T-helper 1 cell treated with Interleukin-12 subunit alpha and Interleukin-12 subunit beta and Interleukin-4 antibody, amounts not matched to agents 30 μg/mL and 1 μg/mL, for 36 hours (primary cell): Measurements from ENCODE around the gene ADGRL3.

Source experiments
- H3K27ac Mint-ChIP-seq: one replicate; pipeline ENCODE4 v1.8.0; 2021; ENCODE audit warnings: mild to moderate bottlenecking, mixed read lengths
- H3K27me3 Mint-ChIP-seq: one replicate; pipeline ENCODE4 v1.8.0; 2021; ENCODE audit warnings: low read depth, mixed read lengths
- H3K36me3 Mint-ChIP-seq: one replicate; pipeline ENCODE4 v1.8.0; 2021; ENCODE audit warnings: low read depth, mixed read lengths
- H3K4me1 Mint-ChIP-seq: one replicate; pipeline ENCODE4 v1.8.0; 2021; ENCODE audit warnings: low read depth, mixed read lengths
- H3K4me3 Mint-ChIP-seq: one replicate; pipeline ENCODE4 v1.8.0; 2021; ENCODE audit warnings: mild to moderate bottlenecking, moderate library complexity, mixed read lengths
- H3K9me3 Mint-ChIP-seq: one replicate; pipeline ENCODE4 v1.8.0; 2021; ENCODE audit warnings: mixed read lengths

ADGRL3 gene

DNA sequence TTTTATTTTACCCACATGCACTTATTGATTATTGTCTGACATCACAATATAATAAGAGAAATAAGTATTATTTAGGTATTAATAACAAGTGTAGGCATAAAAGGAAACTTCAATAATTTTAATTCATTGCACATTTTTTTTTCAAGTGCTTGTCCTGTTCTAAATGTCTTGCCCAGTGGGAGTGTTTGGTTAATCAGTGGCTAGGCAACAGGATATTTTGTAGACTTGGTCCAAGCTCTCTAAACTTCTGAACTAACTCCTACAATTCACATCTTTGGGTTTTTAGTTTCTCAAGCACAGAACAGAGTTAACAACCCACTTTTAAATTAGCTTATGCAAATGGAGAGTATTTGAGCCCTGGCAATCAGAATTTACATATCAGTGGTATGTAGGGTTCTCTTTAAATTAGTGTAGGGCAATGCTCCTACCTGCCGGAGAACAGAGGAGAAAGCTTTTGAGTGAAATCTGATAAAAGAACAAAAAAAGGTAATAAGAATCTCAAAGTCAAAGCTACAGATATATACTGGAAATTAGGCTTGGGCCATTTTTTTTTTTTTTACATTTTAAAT is 353.5 kb downstream of the ADGRL3 start:
- no peak overlapping the region for H3K27ac Mint-ChIP-seq
- no peaks in the 10 kb centered on the region for H3K27me3 Mint-ChIP-seq
- no peaks in the 10 kb centered on the region for H3K9me3 Mint-ChIP-seq
- H3K4me1 Mint-ChIP-seq = no peaks in the 10 kb centered on the region
- no peaks in the 10 kb centered on the region for H3K36me3 Mint-ChIP-seq
- no peak overlapping the region for H3K4me3 Mint-ChIP-seq

DNA sequence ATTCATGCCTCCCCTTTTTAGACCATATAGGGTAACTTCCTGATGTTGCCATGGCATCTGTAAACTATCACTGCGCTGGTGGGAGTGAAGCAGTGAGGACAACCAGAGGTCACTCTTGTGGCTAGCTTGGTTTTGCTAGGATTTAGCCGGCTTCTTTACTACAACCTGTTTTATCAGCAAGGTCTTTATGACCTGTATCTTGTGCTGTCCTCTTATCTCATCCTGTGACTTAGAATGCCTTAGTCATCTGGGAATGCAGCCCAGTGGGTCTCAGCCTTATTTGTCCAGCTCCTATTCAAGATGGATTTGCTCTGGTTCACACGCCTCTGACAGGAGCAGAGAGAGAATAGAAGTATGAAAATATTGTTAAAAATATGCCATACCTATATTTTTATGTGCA is 355.7 kb downstream of the ADGRL3 start:
- Mint-ChIP-seq H3K4me1 (no peaks in the 10 kb centered on the region), H3K9me3 (no peaks in the 10 kb centered on the region), H3K4me3 (no peak overlapping the region), H3K27ac (no peak overlapping the region), H3K36me3 (no peaks in the 10 kb centered on the region), H3K27me3 (no peaks in the 10 kb centered on the region)

DNA sequence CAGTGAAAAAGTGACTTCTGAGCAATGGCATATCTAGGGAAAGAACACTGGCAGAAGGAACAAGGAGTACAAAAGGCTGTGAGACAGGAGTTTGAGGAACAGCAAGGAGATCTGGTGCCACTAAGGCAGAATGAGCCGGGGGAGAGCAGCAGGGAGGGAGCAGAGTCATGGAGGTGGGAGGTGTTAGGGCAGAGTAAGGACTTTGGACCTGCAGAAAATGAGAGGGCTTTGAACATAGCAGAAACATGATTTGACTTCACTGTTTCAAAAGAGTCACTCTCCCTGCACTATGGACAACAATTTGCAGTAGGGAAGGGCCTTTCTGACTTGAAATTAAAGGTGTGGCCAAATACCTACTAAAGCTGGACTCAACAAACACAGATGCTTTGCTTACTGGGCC is 356.2 kb downstream of the ADGRL3 start:
- Mint-ChIP-seq H3K36me3 (no peaks in the 10 kb centered on the region), H3K9me3 (no peaks in the 10 kb centered on the region), H3K4me3 (no peak overlapping the region), H3K27me3 (no peaks in the 10 kb centered on the region), H3K4me1 (no peaks in the 10 kb centered on the region), H3K27ac (no peak overlapping the region)

DNA sequence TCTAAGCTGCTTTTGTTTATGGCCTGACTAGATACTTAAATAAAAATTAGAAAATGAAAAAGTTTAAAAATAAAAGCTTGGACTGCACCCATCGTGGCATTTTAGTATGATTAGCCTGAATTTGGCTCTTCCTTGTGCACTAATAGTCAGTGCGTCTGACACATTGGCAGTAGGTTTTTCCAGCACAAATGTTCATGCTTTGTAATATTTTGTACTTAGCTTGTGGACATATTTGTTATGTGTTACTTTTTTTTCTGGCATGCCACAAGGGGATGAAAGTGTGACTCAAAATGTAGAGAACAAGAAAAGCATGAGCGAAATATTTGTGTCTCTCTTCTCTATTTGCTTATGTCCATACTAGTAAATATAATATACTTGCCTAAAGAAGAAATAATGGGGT is 359.3 kb downstream of the ADGRL3 start:
- no peak overlapping the region for H3K4me3 Mint-ChIP-seq
- no peaks in the 10 kb centered on the region for H3K9me3 Mint-ChIP-seq
- H3K4me1 Mint-ChIP-seq = no peaks in the 10 kb centered on the region
- H3K27me3 Mint-ChIP-seq = no peaks in the 10 kb centered on the region
- no peak overlapping the region for H3K27ac Mint-ChIP-seq
- H3K36me3 Mint-ChIP-seq = no peaks in the 10 kb centered on the region

DNA sequence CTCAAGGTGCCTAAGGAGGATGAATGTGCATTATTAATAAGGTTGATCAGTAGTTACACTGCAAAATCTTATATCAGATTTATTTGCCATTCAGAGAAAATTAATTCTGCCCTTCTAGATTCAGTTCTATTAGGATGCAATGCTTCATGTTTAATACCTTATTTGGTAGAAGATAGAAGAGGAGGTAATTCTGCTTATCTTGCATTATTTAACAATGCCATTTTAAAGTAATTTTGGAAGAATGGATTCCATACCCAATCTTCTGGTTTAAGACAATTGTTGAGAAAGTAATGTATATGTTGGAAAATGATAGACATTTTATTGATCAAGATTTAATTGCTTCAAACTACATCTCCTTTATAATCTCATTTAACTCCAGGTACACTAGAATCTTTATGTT is 360.9 kb downstream of the ADGRL3 start:
- H3K4me1 Mint-ChIP-seq = no peaks in the 10 kb centered on the region
- no peaks in the 10 kb centered on the region for H3K36me3 Mint-ChIP-seq
- H3K9me3 Mint-ChIP-seq = no peaks in the 10 kb centered on the region
- no peak overlapping the region for H3K4me3 Mint-ChIP-seq
- no peaks in the 10 kb centered on the region for H3K27me3 Mint-ChIP-seq
- H3K27ac Mint-ChIP-seq = no peak overlapping the region

DNA sequence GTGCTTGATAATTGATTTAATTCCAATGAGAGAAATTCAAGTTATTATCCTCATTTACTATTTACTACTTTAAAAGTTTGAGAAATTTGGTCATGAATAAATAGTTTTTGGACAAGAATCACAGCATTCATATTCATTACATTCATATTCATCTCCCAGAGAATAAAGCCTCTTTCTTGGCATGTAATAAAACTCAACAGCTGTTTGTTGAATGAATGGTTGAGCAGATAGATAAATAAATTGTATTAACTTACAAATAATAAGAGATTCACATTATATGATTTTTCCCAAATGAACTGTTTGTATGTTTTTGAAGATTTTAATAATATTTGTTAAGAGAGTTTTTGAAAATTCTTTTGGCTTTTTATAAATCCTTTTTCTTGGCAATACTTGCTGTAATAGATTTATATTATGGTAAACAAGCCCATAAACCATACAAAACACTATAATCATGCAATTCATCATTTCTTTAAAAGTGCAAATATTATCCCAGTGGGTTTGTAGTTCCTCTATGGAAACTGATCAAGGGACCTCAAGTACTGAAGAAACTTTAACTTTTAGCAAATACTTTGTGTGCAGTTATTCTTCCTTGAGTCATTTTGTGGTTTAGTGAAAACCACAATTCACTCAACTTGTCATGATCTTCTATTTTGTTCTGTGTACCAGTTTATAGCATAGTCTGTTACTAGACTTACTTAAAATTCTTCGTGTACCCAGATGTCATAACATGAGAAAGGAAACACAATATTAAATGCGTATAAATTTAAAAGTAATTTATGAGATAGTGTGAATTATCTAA is 371.8 kb downstream of the ADGRL3 start:
- Mint-ChIP-seq H3K9me3 (no peaks in the 10 kb centered on the region), H3K36me3 (no peaks in the 10 kb centered on the region), H3K27ac (no peak overlapping the region), H3K27me3 (no peaks in the 10 kb centered on the region), H3K4me1 (no peaks in the 10 kb centered on the region), H3K4me3 (no peak overlapping the region)

DNA sequence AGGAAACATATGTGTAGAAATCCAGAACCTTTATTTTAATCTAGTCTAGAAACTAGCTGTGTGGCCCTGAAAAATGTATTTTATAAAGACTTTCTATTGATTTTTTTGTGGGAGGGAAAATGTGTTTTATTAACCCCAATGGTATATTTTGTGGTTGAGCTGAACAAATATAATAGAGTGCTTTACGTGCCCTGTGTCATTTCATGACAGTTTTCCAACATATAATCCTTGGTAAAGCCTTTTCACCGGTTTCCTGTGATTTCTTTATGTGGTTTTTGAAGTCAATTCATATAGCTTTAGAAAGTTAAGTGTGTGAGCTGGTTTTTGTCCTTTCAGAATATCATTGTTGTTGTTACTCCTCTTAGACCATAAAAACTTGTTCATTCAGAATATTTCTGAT is 375.7 kb downstream of the ADGRL3 start:
- Mint-ChIP-seq H3K4me3 (no peak overlapping the region), H3K4me1 (no peaks in the 10 kb centered on the region), H3K36me3 (no peaks in the 10 kb centered on the region), H3K27ac (no peak overlapping the region), H3K9me3 (no peaks in the 10 kb centered on the region), H3K27me3 (no peaks in the 10 kb centered on the region)

DNA sequence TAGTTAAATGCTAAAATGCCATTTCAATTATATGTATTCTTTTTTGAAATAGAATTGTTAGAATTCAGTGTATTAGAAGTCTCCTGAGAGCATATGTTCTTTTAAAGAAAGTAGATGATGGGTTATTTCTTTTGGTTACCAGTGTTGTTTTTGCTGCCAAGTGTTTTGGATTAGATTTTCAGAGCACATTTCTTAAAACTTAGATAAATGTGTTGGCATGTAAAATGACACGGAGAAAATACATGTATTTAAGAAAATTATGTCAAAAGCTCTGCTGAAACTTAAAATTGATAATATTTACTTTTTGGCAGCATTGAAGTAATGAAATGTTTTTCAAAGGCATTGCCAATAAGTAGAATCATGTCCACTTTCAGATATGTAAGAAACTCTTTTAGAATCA is 379.7 kb downstream of the ADGRL3 start:
- Mint-ChIP-seq H3K27ac (no peak overlapping the region), H3K9me3 (peaks cover 5% of the 10 kb centered on the region), H3K27me3 (no peaks in the 10 kb centered on the region), H3K4me3 (no peak overlapping the region), H3K36me3 (no peaks in the 10 kb centered on the region), H3K4me1 (no peaks in the 10 kb centered on the region)

DNA sequence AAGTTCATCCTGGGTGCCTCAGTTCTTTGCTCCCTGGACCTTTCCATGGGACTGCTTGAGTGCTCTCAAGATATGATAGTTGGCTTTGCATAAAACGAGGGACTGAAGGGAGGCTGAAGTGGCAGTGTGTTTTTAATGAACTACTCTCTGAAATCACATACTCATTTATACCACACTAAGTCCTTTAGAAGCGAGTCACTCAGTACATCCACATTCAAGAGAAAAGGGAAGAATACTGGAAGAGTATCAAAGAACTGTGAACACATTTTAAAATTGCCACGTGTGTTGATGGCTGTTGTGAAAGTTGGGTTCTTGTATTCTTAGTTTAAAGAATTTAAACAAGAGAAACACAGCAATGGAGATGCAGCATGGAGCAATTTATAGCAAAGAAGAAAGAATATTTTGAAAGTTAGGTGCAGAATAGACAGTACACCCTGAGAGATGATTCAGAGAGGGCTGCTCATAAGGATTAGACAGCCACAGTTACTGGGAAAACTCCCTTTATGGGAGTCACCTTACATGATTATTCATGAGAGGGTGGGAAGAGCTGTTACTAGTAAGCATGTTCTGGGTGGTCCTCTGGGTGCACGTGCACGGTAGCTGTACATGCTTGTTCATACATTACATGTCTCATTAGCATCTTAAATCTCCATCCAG is 380.7 kb downstream of the ADGRL3 start:
- no peaks in the 10 kb centered on the region for H3K27me3 Mint-ChIP-seq
- no peak overlapping the region for H3K27ac Mint-ChIP-seq
- no peaks in the 10 kb centered on the region for H3K36me3 Mint-ChIP-seq
- H3K4me1 Mint-ChIP-seq = no peaks in the 10 kb centered on the region
- H3K4me3 Mint-ChIP-seq = no peak overlapping the region
- H3K9me3 Mint-ChIP-seq = peaks cover 8% of the 10 kb centered on the region

DNA sequence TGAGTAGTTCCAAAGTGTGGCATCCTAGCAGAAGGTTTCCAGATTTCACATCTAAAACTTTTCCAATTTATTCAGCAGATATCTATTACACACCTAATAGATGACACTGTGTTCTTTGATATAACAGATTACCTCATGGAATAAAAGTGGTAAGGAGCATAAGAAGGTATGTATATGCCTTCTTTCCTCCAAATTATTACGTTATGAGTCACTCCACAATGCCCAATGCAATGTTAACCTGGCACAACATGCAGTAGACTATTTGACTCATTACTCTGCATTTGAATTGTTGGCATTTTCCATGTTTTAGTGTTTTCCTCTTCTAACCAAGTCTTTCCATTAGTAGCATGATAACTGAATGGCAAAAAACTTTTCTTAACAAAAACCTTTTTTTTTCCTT is 383.6 kb downstream of the ADGRL3 start:
- Mint-ChIP-seq H3K36me3 (no peaks in the 10 kb centered on the region), H3K4me3 (no peak overlapping the region), H3K27me3 (no peaks in the 10 kb centered on the region), H3K4me1 (no peaks in the 10 kb centered on the region), H3K27ac (no peak overlapping the region), H3K9me3 (peaks cover 8% of the 10 kb centered on the region)

DNA sequence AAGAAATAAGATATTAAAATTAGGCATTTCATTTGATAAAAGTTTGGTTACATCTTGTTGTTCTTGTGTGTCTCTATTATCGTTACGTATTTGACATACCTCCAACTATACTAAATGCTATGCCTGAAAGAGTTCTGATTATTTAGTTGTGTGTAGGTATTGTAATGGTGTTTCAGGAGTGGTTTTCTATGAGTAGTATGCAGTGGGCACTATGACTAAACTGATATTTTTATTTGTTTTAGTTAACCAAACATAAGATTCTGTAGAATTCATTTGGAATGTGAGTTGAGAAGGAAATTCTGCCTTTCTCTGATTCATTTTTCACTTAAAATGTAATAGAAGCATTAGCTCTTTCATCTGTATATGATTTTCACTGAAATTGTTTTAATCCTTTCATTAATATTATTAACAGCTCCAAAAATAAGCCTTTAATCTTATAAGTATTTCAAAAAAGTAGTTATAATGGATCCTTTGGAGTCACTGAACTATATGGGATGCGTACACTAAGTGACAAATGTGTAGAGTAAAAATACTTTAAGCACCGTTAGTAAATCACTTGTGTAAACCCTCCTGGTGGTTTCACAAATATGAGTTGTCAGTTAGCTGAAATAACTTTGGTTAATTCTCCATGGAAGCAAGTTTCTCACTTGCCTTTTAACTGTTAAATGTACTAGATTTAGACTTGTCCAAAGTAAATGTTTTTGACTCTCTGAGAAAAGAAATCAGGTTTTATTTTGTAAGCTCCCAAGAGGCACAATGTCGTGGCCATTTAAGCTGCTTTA is 388.7 kb downstream of the ADGRL3 start:
- no peak overlapping the region for H3K4me3 Mint-ChIP-seq
- no peak overlapping the region for H3K27ac Mint-ChIP-seq
- H3K27me3 Mint-ChIP-seq = no peaks in the 10 kb centered on the region
- no peaks in the 10 kb centered on the region for H3K36me3 Mint-ChIP-seq
- peaks cover 3% of the 10 kb centered on the region for H3K9me3 Mint-ChIP-seq
- no peaks in the 10 kb centered on the region for H3K4me1 Mint-ChIP-seq

DNA sequence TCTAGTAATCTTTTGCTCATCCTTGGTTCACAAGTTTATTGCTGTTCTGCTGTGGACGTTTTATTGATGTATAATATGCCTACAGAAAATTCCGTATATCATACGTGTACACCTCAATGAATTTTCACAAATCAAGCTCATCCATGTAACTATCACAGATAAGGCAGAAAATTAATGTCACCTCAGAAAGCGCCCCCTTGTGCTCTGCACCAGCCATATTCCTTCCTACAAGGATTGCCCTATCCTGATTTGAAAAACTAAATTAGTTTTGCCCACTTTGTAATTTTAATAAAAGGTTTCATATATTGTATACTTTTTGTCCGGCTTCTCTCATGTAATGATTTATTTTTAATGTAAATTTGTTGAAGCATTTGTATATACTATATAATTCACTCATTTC is 390.8 kb downstream of the ADGRL3 start:
- no peak overlapping the region for H3K4me3 Mint-ChIP-seq
- H3K9me3 Mint-ChIP-seq = no peaks in the 10 kb centered on the region
- no peak overlapping the region for H3K27ac Mint-ChIP-seq
- H3K27me3 Mint-ChIP-seq = no peaks in the 10 kb centered on the region
- H3K36me3 Mint-ChIP-seq = no peaks in the 10 kb centered on the region
- no peaks in the 10 kb centered on the region for H3K4me1 Mint-ChIP-seq

DNA sequence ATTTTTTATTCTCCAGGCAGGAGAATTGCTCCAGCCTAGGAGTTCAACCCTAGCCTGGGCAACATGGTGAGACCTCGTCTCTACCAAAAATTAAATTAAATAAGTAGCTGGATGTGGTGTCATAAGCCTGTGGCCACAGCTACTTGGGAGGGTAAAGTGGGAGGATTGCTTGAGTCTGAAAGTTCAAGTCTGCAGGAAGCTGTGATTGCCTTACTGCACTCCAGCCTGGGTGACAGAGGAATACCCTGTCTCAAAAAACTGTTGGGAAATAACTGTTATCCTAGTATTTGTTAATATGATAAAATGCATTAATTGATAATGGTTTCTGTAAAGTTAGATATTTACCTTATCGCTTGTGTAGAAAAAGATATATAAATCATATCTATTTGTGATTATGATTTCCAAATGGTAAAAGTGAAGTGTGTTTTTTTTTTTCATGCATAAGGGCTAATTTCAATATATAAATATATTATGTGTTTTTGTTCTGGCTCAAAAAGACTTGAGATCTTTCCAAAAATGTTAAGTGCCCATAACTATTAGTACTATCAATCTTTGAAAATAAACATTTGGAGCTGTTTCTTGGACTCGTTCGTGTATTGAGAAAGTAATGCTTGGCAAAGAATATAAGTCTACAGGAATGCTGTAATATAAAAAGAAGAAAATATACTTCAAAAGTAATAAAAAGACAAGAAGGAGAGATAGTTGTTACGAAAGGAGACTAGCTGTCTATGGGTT is 396.6 kb downstream of the ADGRL3 start:
- H3K4me1 Mint-ChIP-seq = no peaks in the 10 kb centered on the region
- no peak overlapping the region for H3K4me3 Mint-ChIP-seq
- no peaks in the 10 kb centered on the region for H3K27me3 Mint-ChIP-seq
- no peak overlapping the region for H3K27ac Mint-ChIP-seq
- H3K36me3 Mint-ChIP-seq = no peaks in the 10 kb centered on the region
- no peaks in the 10 kb centered on the region for H3K9me3 Mint-ChIP-seq

DNA sequence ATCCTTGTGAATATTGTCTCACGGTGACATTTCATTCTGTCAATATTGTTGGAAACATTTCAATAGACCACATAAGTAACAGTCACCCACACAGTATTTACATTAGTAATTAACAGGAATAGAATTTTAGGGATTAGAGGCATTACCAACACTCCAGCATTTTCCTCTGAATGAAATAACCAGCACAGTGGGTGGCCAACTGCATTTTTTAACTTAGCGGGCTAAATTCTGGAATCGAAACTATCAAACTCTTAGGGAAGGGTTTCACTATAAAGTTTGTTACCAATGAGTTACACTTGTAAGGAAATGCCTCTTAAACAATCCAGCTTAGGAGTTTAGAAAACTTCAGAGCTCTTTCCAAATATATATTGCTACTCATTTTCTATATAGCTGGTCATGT is 403.0 kb downstream of the ADGRL3 start:
- Mint-ChIP-seq H3K9me3 (peaks cover 7% of the 10 kb centered on the region), H3K27ac (no peak overlapping the region), H3K4me3 (no peak overlapping the region), H3K27me3 (no peaks in the 10 kb centered on the region), H3K4me1 (no peaks in the 10 kb centered on the region), H3K36me3 (no peaks in the 10 kb centered on the region)
